Erythroblast (primary cell): ENCODE measurements around the gene PGBD1.

Experiments used
- GATA1 ChIP-seq: IDR thresholded peaks from 2 replicates; pipeline ENCODE4 v1.6.1; 2011; ENCODE audit warnings: low read depth, mild to moderate bottlenecking, control low read depth, low read length, moderate library complexity
- POLR2A ChIP-seq: IDR thresholded peaks from 2 replicates; pipeline ENCODE4 v1.6.1; 2011; ENCODE audit warnings: mild to moderate bottlenecking, low read length

DNA sequence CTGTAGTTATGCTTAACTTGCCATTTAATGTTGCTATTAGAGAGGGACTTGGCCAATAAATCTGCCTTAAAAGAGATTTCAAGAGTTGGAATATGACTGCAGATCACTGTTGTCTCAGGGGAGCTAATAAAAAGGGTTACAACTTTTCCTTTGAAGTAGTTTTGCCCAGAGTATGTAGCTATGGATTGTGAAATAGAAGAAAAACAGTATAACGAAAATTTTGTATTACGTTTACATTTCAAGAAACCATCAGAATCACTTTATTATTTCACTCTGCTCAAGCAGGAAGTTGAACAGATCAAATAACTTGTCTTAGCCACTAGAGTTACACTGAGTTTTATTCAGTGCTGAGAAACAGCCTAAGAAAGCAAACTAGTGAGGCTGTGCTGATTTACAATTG, 17.4 kb upstream of the PGBD1 start:
- no peak for TF ChIP-seq POLR2A
- TF ChIP-seq GATA1, result no peak
